Panc1 (cell line): Measurements from ENCODE around the gene PTX4. TPM values are rescaled to one million over a fixed set of nuclear protein-coding genes. Genes with fewer than 3 reads are reported as not detected.
"Not testable (repeated sequence)": the region's sequence is repeated elsewhere in the genome, so short reads cannot be mapped to it uniquely, and the experiment has no call there.

Source experiments
- ATAC-seq: fragments of 200-7000 bp; cut with Tn5 transposase; 2 replicates; pipeline ENCODE4 v1.9.1; 2020; ENCODE audit warnings: mild to moderate bottlenecking, moderate library complexity
- BruUV-seq: library from RNA; stranded (reverse); fragments of 400-500 nt; replicated peaks from 2 replicates; lab custom pipeline; 2021; lab: Mats Ljungman, UMichigan
- CTCF ChIA-PET: fragments of 300-600 bp; sonication (Branson Sonifier 250); formaldehyde crosslinking; loops from one replicate; lab custom pipeline; 2022; ENCODE audit warnings: antibody characterized with exemption; lab: Charles Lee
- POLR2A ChIA-PET: fragments of 300-600 bp; sonication (Branson Sonifier 250); formaldehyde crosslinking; loops from one replicate; lab custom pipeline; 2022; ENCODE audit warnings: antibody characterized with exemption; lab: Charles Lee
- DNase-seq: peaks from one replicate; pipeline ENCODE4 v3.0.0-alpha.2; 2010; ENCODE audit warnings: low read depth, low spot score
- H3K27ac ChIP-seq: 2 replicates; pipeline ENCODE4 v1.5.1; 2011; ENCODE audit warnings: mild to moderate bottlenecking, low read length, inconsistent platforms
- H3K27me3 ChIP-seq: fragments of 200-500 bp; sonication (Bioruptor generic); 2 replicates; pipeline ENCODE4 v1.6.0; 2014; ENCODE audit warnings: low read length, inconsistent platforms; ENCODE audit not compliant: control insufficient read depth, insufficient read depth
- H3K36me3 ChIP-seq: fragments of 200-500 bp; sonication (Bioruptor generic); 2 replicates; pipeline ENCODE4 v1.5.1; 2014; ENCODE audit warnings: inconsistent platforms, mild to moderate bottlenecking, low read length, moderate library complexity; ENCODE audit not compliant: control insufficient read depth, insufficient read depth
- H3K4me1 ChIP-seq: 2 replicates; pipeline ENCODE4 v1.5.1; 2011; ENCODE audit warnings: inconsistent platforms, mild to moderate bottlenecking, low read length, moderate library complexity; ENCODE audit not compliant: control insufficient read depth, insufficient read depth
- H3K4me3 ChIP-seq, 2 experiments: 2 replicates each; pipeline ENCODE4 v1.5.1; 2011 to 2012; ENCODE audit warnings: low read depth in 2 of 2, low read length in 2 of 2, mild to moderate bottlenecking in 2 of 2, inconsistent platforms in 1 of 2, moderate library complexity in 1 of 2
- H3K9me3 ChIP-seq: fragments of 200-500 bp; sonication (Bioruptor generic); 2 replicates; pipeline ENCODE4 v1.5.1; 2014; ENCODE audit warnings: low read depth, mild to moderate bottlenecking, inconsistent platforms, low read length, moderate library complexity; ENCODE audit not compliant: control insufficient read depth, insufficient read depth
- POLR2AphosphoS5 ChIP-seq: IDR thresholded peaks from 2 replicates; pipeline ENCODE4 v1.6.1; 2012; ENCODE audit warnings: mild to moderate bottlenecking, low read depth, low read length, moderate library complexity
- SIN3A ChIP-seq: IDR thresholded peaks from 2 replicates; pipeline ENCODE4 v1.6.1; 2012; ENCODE audit warnings: low read depth, mild to moderate bottlenecking, low read length, moderate library complexity, borderline replicate concordance; ENCODE audit not compliant: insufficient read depth
- TCF7L2 ChIP-seq: IDR thresholded peaks from 2 replicates; pipeline ENCODE4 v1.6.1; 2011; ENCODE audit warnings: mild to moderate bottlenecking, low read depth, low read length, inconsistent platforms
- in situ Hi-C: cut with HindIII; loops from 2 replicates; pipeline ENCODE4 v1.10.0; 2016; ENCODE audit warnings: low sequenced_read_pairs, low pct_unique_long_range_greater_than_20kb
- intact Hi-C: fragments of 100-400 bp; cut with micrococcal nuclease; formaldehyde crosslinking; loops from one replicate; pipeline ENCODE4 v1.10.0; 2022; ENCODE audit not compliant: unreplicated experiment
- total RNA-seq: library from RNA; stranded (reverse); gene quantifications from one replicate; pipeline ENCODE4 v1.2.1, GENCODE V29; 2021; ENCODE audit not compliant: unreplicated experiment
- TF ChIP-seq, protein P1 (sequence below): fragments of 450-650 bp; IDR thresholded peaks from 2 replicates; pipeline ENCODE4 v1.5.1; 2017; ENCODE audit warnings: mild to moderate bottlenecking
- TF ChIP-seq, protein P2 (sequence below), 2 experiments: IDR thresholded peaks; 2 replicates each; pipeline ENCODE4 v1.6.1; 2011 to 2012; ENCODE audit warnings: low read depth in 2 of 2, control low read depth in 1 of 2, low read length in 1 of 2, mild to moderate bottlenecking in 1 of 2, moderate library complexity in 1 of 2; ENCODE audit not compliant: insufficient read depth in 1 of 2

The PTX4 gene
- total RNA-seq, 1 experiment from 2014 or later: not detected

DNA sequence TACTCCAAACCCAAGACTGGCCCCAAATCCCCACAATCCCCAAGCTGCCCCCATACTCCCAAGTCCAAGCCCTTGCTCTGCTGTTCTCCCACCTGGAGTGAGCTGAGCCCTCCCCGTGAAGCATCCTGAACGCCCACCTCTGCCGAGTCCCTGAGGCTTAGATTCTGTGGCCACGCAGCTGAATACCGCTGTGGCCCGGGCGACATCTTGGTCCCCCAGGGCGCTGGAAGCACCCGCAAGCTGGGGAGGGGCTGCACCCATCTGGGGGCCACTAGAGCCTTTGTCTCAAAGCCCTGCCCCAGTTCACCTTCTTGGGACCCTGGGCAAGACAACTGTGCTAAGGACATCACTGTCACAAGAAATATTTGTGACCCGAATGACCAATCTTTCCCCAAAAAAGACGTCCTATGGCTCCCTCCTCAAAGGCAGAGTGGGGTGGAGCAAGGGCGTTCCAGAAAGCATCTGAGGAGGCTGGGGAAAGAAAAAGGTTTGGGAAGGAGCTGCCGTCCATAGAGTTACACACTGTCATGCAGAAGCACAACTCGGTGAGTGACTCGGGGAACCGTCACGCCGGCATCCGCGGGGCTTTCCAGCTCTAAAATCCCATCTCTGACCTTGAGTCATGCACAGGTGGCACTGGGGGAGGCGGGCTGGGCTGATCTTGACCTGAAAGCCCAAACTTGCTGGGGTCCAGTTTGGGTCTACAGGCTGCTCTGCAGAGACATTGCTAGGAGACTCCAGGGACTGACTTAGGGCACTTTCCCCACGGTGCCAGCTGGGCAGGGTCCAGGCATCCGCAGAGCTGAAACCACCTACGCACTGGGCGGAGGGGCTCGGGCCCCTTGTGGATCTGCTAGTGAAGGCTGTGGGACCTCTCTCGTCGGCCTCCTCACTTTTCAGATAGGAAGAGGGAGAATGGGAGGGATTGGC is 6.6 kb downstream of the PTX4 start:
- POLR2A ChIA-PET: interaction anchor here (0.5 to 0.6 kb wide), 2 partner anchors 25 to 57 kb away, joined by 4 to 11 read pairs; no protein-coding TSS in a partner anchor
- Histone ChIP-seq H3K9me3 (no peaks in the 10 kb centered on the region), H3K27ac (no peak overlapping the region), H3K4me1 (no peaks in the 10 kb centered on the region), H3K27me3 (no peaks in the 10 kb centered on the region), H3K4me3 (no peak overlapping the region), H3K36me3 (no peaks in the 10 kb centered on the region)
- no TSS peak for BruUV-seq
- no peak for DNase-seq
- intact Hi-C loops: no loop called here
- CTCF ChIA-PET: no interaction called here
- ATAC-seq: no peak
- in situ Hi-C loops: no loop called here
- TF ChIP-seq, protein P1, sequence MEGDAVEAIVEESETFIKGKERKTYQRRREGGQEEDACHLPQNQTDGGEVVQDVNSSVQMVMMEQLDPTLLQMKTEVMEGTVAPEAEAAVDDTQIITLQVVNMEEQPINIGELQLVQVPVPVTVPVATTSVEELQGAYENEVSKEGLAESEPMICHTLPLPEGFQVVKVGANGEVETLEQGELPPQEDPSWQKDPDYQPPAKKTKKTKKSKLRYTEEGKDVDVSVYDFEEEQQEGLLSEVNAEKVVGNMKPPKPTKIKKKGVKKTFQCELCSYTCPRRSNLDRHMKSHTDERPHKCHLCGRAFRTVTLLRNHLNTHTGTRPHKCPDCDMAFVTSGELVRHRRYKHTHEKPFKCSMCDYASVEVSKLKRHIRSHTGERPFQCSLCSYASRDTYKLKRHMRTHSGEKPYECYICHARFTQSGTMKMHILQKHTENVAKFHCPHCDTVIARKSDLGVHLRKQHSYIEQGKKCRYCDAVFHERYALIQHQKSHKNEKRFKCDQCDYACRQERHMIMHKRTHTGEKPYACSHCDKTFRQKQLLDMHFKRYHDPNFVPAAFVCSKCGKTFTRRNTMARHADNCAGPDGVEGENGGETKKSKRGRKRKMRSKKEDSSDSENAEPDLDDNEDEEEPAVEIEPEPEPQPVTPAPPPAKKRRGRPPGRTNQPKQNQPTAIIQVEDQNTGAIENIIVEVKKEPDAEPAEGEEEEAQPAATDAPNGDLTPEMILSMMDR: no peak
- TF ChIP-seq TCF7L2 (no peak), POLR2AphosphoS5 (no peak), SIN3A (no peak)
- TF ChIP-seq, protein P2, sequence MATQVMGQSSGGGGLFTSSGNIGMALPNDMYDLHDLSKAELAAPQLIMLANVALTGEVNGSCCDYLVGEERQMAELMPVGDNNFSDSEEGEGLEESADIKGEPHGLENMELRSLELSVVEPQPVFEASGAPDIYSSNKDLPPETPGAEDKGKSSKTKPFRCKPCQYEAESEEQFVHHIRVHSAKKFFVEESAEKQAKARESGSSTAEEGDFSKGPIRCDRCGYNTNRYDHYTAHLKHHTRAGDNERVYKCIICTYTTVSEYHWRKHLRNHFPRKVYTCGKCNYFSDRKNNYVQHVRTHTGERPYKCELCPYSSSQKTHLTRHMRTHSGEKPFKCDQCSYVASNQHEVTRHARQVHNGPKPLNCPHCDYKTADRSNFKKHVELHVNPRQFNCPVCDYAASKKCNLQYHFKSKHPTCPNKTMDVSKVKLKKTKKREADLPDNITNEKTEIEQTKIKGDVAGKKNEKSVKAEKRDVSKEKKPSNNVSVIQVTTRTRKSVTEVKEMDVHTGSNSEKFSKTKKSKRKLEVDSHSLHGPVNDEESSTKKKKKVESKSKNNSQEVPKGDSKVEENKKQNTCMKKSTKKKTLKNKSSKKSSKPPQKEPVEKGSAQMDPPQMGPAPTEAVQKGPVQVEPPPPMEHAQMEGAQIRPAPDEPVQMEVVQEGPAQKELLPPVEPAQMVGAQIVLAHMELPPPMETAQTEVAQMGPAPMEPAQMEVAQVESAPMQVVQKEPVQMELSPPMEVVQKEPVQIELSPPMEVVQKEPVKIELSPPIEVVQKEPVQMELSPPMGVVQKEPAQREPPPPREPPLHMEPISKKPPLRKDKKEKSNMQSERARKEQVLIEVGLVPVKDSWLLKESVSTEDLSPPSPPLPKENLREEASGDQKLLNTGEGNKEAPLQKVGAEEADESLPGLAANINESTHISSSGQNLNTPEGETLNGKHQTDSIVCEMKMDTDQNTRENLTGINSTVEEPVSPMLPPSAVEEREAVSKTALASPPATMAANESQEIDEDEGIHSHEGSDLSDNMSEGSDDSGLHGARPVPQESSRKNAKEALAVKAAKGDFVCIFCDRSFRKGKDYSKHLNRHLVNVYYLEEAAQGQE (IDR thresholded peaks at IDR 0.05; ENCODE audit: insufficient read depth in 1 of 2, low read depth in 2 of 2, low read length in 1 of 2): no peak

DNA sequence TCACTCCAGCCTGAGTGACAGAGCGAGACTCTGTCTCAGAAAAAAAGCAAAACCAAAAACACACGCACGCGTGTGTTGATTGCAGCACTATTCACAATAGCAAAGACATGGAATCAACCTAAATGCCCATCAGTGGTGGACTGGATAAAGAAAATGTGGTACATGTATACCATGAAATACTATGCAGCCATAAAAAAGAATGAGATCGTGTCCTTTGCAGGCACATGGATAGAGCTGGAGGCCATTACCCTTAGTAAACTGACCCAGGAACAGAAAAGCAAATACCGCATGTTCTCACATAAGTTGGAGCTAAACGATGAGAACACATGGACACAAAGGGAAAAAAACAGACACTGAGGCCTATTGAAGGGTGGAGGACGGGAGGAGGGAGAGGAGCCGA is 9.8 kb downstream of the PTX4 start:
- H3K9me3 ChIP-seq, CTCF ChIA-PET, BruUV-seq, intact Hi-C loops, DNase-seq, H3K27ac ChIP-seq, ATAC-seq, in situ Hi-C loops, H3K4me1 ChIP-seq, H3K36me3 ChIP-seq, H3K27me3 ChIP-seq, H3K4me3 ChIP-seq, POLR2A ChIA-PET: not testable (repeated sequence)

DNA sequence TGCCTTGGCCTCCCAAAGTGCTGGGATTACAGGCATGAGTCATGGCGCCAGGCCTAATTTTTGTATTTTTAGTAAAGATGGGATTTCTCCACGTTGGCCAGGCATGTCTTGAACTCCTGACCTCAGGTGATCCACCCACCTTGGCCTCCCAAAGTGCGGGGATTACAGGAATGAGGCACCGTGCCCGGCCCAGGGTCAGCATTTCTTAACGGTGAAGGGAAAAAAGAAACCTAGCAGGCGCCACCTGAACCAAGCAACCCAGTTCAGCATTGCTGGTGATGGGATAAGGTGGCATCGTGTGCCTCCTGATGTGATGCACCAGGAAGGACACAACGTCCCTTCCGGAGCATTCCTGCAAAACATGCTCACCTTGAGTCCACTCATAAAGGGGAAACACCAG is 11.7 kb downstream of the PTX4 start:
- no peak overlapping the region for H3K4me3 ChIP-seq
- intact Hi-C loops (no loop called here), in situ Hi-C loops (no loop called here)
- H3K36me3 ChIP-seq: no peaks in the 10 kb centered on the region; the same call in 1 of the 2 replicates
- ATAC-seq: no peak
- DNase-seq: no peak
- no peaks in the 10 kb centered on the region for H3K9me3 ChIP-seq
- POLR2A ChIA-PET: no interaction called here
- CTCF ChIA-PET: no interaction called here
- H3K27me3 ChIP-seq: no peaks in the 10 kb centered on the region
- H3K27ac ChIP-seq: no peak overlapping the region
- H3K4me1 ChIP-seq: peaks cover 12% of the 10 kb centered on the region; the same call in 1 of the 2 replicates
- no TSS peak for BruUV-seq
- TF ChIP-seq, protein P2 (IDR thresholded peaks at IDR 0.05; ENCODE audit: insufficient read depth in 1 of 2, low read depth in 2 of 2, low read length in 1 of 2): no peak
- TF ChIP-seq TCF7L2 (no peak), SIN3A (no peak), POLR2AphosphoS5 (no peak)
- TF ChIP-seq, protein P1: no peak
